Gastroesophageal sphincter (tissue), 4 donors: ENCODE results near the gene VAV2. TPM values are rescaled to one million over a fixed set of nuclear protein-coding genes. Genes with fewer than 3 reads are reported as not detected.

ENCODE experiments used
- ATAC-seq: fragments of 150-250 bp; one replicate; pipeline ENCODE4 v1.9.1; 2016; ENCODE audit warnings: mild to moderate bottlenecking, moderate library complexity
- H3K27ac ChIP-seq, 4 donors: fragments of 200-600 bp; sonication (generic) in 3 of 4; 1 replicate in 3 of 4; 2 replicates in 1 of 4; pipeline ENCODE4 v1.5.1; 2016 to 2019
- H3K27me3 ChIP-seq: fragments of 200-600 bp; sonication (generic); one replicate; pipeline ENCODE4 v1.5.1; 2019
- H3K36me3 ChIP-seq, 2 donors: fragments of 200-600 bp; sonication (generic); one replicate each; pipeline ENCODE4 v1.5.1; 2019; ENCODE audit warnings: control low read depth in 1 of 2
- H3K4me1 ChIP-seq, 3 donors: fragments of 200-600 bp; sonication (generic); 1 replicate in 2 of 3; 2 replicates in 1 of 3; pipeline ENCODE4 v1.5.1; 2016 to 2019; ENCODE audit warnings: control low read depth in 2 of 3
- H3K4me3 ChIP-seq, 2 donors: fragments of 200-600 bp; sonication (generic); one replicate each; pipeline ENCODE4 v1.5.1; 2019; ENCODE audit warnings: mild to moderate bottlenecking in 1 of 2, moderate library complexity in 1 of 2
- H3K9me3 ChIP-seq, 3 donors: fragments of 200-600 bp; sonication (generic); one replicate each; pipeline ENCODE4 v1.5.1; 2017 to 2019; ENCODE audit warnings: control low read depth in 2 of 3
- CTCF ChIP-seq, 4 experiments: fragments of 200-600 bp in 2 of 4; fragments of 450-650 bp in 2 of 4; sonication (generic) in 1 of 4; IDR thresholded peaks; one replicate each; pipeline ENCODE4 v1.5.1; 2017 to 2019; ENCODE audit warnings: antibody characterized with exemption in 4 of 4, mild to moderate bottlenecking in 2 of 4, moderate library complexity in 2 of 4
- EP300 ChIP-seq: sonication (generic); formaldehyde crosslinking; IDR thresholded peaks from one replicate; pipeline ENCODE4 v1.6.1; 2017; ENCODE audit warnings: antibody characterized with exemption, mild to moderate bottlenecking
- POLR2A ChIP-seq, 2 donors: fragments of 450-650 bp; IDR thresholded peaks; one replicate each; pipeline ENCODE4 v1.6.1; 2017; ENCODE audit warnings: antibody characterized with exemption in 2 of 2, mild to moderate bottlenecking in 2 of 2, moderate library complexity in 1 of 2
- POLR2AphosphoS5 ChIP-seq: sonication (generic); formaldehyde crosslinking; IDR thresholded peaks from one replicate; pipeline ENCODE4 v1.6.1; 2017; ENCODE audit warnings: antibody characterized with exemption
- WGBS, 2 donors: methylation state at CpG; one replicate each; pipeline ENCODE4 v1.1.5; 2018; ENCODE audit warnings: low coverage in 1 of 2; 5-methylcytosine and 5-hydroxymethylcytosine counted together
- total RNA-seq, 4 donors: library from RNA; depleted of rRNA; stranded (reverse); fragments of >200 nt; gene quantifications; one replicate each; pipeline ENCODE4 v1.1.0, GENCODE V29; 2016

The VAV2 gene
- total RNA-seq, 4 donors from 2014 or later: 7.7 to 16.8 (median 8.9) TPM

DNA sequence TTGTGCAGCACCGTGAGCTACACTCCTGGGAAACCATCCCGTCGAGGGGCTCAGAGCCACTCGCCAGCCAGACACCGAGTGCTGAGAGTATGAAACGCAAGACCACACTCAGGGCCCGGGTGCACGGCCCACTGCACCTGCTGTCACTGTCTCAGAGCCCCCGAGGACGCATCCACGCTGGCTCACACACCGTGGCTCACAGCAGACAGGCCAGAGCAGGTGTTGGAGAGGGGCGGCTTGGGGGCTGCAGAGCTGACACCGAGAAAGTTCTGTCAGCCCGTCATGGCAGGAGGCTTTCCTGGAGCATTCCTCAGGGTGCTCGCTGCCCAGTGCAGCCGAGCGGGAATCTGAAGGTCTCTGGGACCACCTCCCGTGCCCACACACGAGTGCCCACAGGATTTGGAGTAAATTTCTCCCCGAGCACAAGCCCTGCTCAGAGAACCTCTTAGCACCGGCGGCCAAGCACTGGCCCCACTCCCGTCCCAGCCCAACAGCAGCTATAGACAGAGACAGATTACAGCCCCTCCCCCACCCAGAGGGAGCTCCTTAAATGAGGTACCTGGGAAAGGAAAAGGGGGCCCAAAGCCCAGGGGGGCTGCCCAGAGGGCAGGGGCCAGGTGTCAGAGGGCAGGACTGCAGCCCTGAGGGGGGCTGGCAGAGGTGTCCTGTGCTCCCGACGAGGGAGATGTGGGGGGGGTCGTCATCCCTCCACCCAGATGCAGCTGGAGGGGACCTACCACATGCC is 197.9 kb downstream of the VAV2 start:
- no peaks in the 10 kb centered on the region for H3K9me3 ChIP-seq
- peaks cover 0 to 52% of the 10 kb centered on the region in 2 donors for H3K36me3 ChIP-seq
- no peaks in the 10 kb centered on the region for H3K27me3 ChIP-seq
- WGBS, 2 donors: 82% methylated on average over 3 of the region's 27 CpGs; no CpG with 5 or more reads in 1 of the 2 donors
- no peak overlapping the region for H3K4me3 ChIP-seq
- ATAC-seq: no peak
- peaks cover 0 to 21% (median 7%) of the 10 kb centered on the region in 3 donors for H3K4me1 ChIP-seq
- H3K27ac ChIP-seq: no peak overlapping the region
- TF ChIP-seq POLR2AphosphoS5 (no peak), EP300 (no peak), CTCF (IDR thresholded peaks at IDR 0.05) (no peak), POLR2A (IDR thresholded peaks at IDR 0.05) (no peak)

GRCh38 chr9:133793471-133793870 is 198.7 kb downstream of the VAV2 start:
- H3K4me1 ChIP-seq: peaks cover 0 to 28% (median 11%) of the 10 kb centered on the region in 3 donors
- no peak for ATAC-seq
- WGBS, 2 donors: 88% methylated on average over 5 of the region's 13 CpGs; no CpG with 5 or more reads in 1 of the 2 donors
- no peak overlapping the region for H3K27ac ChIP-seq
- H3K4me3 ChIP-seq: no peak overlapping the region
- H3K36me3 ChIP-seq: peaks cover 0 to 54% of the 10 kb centered on the region in 2 donors
- TF ChIP-seq POLR2AphosphoS5: no peak
- no peak for TF ChIP-seq EP300
- no peak for TF ChIP-seq POLR2A (IDR thresholded peaks at IDR 0.05)
- TF ChIP-seq CTCF (IDR thresholded peaks at IDR 0.05): no peak
- H3K9me3 ChIP-seq: no peaks in the 10 kb centered on the region
- H3K27me3 ChIP-seq: no peaks in the 10 kb centered on the region

GRCh38 chr9:133792721-133793470 is 199.2 kb downstream of the VAV2 start:
- Histone ChIP-seq H3K9me3 (no peaks in the 10 kb centered on the region), H3K36me3 (peaks cover 0 to 51% of the 10 kb centered on the region in 2 donors), H3K4me3 (no peak overlapping the region), H3K4me1 (peaks cover 0 to 34% (median 14%) of the 10 kb centered on the region in 3 donors), H3K27ac (no peak overlapping the region), H3K27me3 (no peaks in the 10 kb centered on the region)
- ATAC-seq: peak; percentile 78
- TF ChIP-seq EP300: no peak
- peak; percentile 38 for TF ChIP-seq POLR2AphosphoS5
- peak in 3 of 4 experiments; percentile 97 to 98 (median 98) for TF ChIP-seq CTCF (IDR thresholded peaks at IDR 0.05)
- TF ChIP-seq POLR2A (IDR thresholded peaks at IDR 0.05): no peak
- 14% methylated on average over 1 of the region's 22 CpGs; no CpG with 5 or more reads in 1 of the 2 donors for WGBS, 2 donors

- Histone ChIP-seq H3K4me3 (no peak overlapping the region), H3K36me3 (peaks cover 0 to 51% of the 10 kb centered on the region in 2 donors), H3K27me3 (no peaks in the 10 kb centered on the region), H3K4me1 (peaks cover 0 to 42% (median 17%) of the 10 kb centered on the region in 3 donors), H3K27ac (no peak overlapping the region), H3K9me3 (no peaks in the 10 kb centered on the region)
- no peak for TF ChIP-seq POLR2AphosphoS5
- no peak for ATAC-seq
- WGBS, 2 donors: 88 to 92% methylated on average over 11 to 15 of the region's 18 CpGs
Observed at GRCh38 chr9:133791735-133792649, 200.1 kb downstream of the VAV2 start.

GRCh38 chr9:133791069-133791468 is 201.1 kb downstream of the VAV2 start:
- Histone ChIP-seq H3K4me1 (peaks cover 0 to 42% (median 17%) of the 10 kb centered on the region in 3 donors), H3K9me3 (no peaks in the 10 kb centered on the region), H3K4me3 (no peak overlapping the region), H3K36me3 (peaks cover 0 to 54% of the 10 kb centered on the region in 2 donors), H3K27me3 (no peaks in the 10 kb centered on the region), H3K27ac (no peak overlapping the region)
- TF ChIP-seq POLR2A (IDR thresholded peaks at IDR 0.05): no peak
- no peak for TF ChIP-seq CTCF (IDR thresholded peaks at IDR 0.05)
- WGBS, 2 donors: 100% methylated on average over 2 of the region's 13 CpGs; no CpG with 5 or more reads in 1 of the 2 donors
- no peak for ATAC-seq
